Hepatocyte (in vitro differentiated cells): Measurements from ENCODE around the gene REL. TPM values are rescaled to one million over a fixed set of nuclear protein-coding genes. Genes with fewer than 3 reads are reported as not detected.
"Not testable (repeated sequence)": the region's sequence is repeated elsewhere in the genome, so short reads cannot be mapped to it uniquely, and the experiment has no call there.

ENCODE experiments used
- DNase-seq: peaks from one replicate; pipeline ENCODE4 v3.0.0-alpha.2; 2016; ENCODE audit warnings: low spot score
- H2AFZ ChIP-seq: fragments of 200-600 bp; sonication (generic); 2 replicates; pipeline ENCODE4 v1.6.0; 2016; ENCODE audit warnings: antibody characterized with exemption, mild to moderate bottlenecking
- H3K27ac ChIP-seq: fragments of 200-600 bp; sonication (generic); 2 replicates; pipeline ENCODE4 v1.5.1; 2016; ENCODE audit warnings: mild to moderate bottlenecking
- H3K27me3 ChIP-seq: fragments of 200-600 bp; sonication (generic); 2 replicates; pipeline ENCODE4 v1.6.1; 2016
- H3K36me3 ChIP-seq: fragments of 200-600 bp; sonication (generic); replicated peaks from 2 replicates; pipeline ENCODE4 v1.5.1; 2016; ENCODE audit warnings: low read depth; ENCODE audit not compliant: insufficient read depth
- H3K4me1 ChIP-seq: fragments of 200-600 bp; sonication (generic); 2 replicates; pipeline ENCODE4 v1.5.1; 2016; ENCODE audit warnings: mild to moderate bottlenecking, moderate library complexity; ENCODE audit not compliant: insufficient read depth
- H3K4me2 ChIP-seq: fragments of 200-600 bp; sonication (generic); 2 replicates; pipeline ENCODE4 v1.6.0; 2016
- H3K4me3 ChIP-seq: fragments of 200-600 bp; sonication (generic); 2 replicates; pipeline ENCODE4 v1.5.1; 2016; ENCODE audit warnings: mild to moderate bottlenecking
- H3K79me2 ChIP-seq: fragments of 200-600 bp; sonication (generic); 2 replicates; pipeline ENCODE4 v1.6.0; 2017; ENCODE audit warnings: mild to moderate bottlenecking
- H3K9me2 ChIP-seq: fragments of 200-600 bp; sonication (generic); replicated peaks from 2 replicates; pipeline ENCODE4 v1.6.0; 2017; ENCODE audit warnings: mild to moderate bottlenecking; ENCODE audit not compliant: insufficient read depth
- H3K9me3 ChIP-seq: fragments of 200-600 bp; sonication (generic); 2 replicates; pipeline ENCODE4 v1.5.1; 2016; ENCODE audit warnings: low read depth, mild to moderate bottlenecking
- H4K20me1 ChIP-seq: fragments of 200-600 bp; sonication (generic); 2 replicates; pipeline ENCODE4 v1.6.0; 2016; ENCODE audit warnings: mild to moderate bottlenecking; ENCODE audit not compliant: insufficient read depth, poor library complexity, severe bottlenecking
- EZH2 ChIP-seq: fragments of 200-600 bp; sonication (generic); IDR thresholded peaks from 2 replicates; pipeline ENCODE4 v1.6.1; 2016; ENCODE audit warnings: antibody characterized with exemption, mild to moderate bottlenecking, borderline replicate concordance
- EZH2phosphoT487 ChIP-seq: fragments of 200-600 bp; sonication (generic); IDR thresholded peaks from one replicate; pipeline ENCODE4 v1.6.1; 2018; ENCODE audit warnings: antibody characterized with exemption, mild to moderate bottlenecking, low read depth, moderate library complexity; ENCODE audit not compliant: unreplicated experiment, severe bottlenecking
- WGBS: methylation state at CpG from one replicate; pipeline ENCODE4 v1.1.6; 2016; ENCODE audit warnings: low lambda C conversion rate; ENCODE audit errors: missing lambda C conversion rate; 5-methylcytosine and 5-hydroxymethylcytosine counted together
- polyA plus RNA-seq: library from polyadenylated mRNA; unstranded; fragments of >200 nt; fragmentation: Nextera tagmentation; extraction: Ambion mirVana; gene quantifications from 2 replicates; pipeline ENCODE4 v1.2.1, GENCODE V29; 2016
- total RNA-seq: library from RNA; depleted of rRNA; stranded (reverse); fragments of >200 nt; gene quantifications from 2 replicates; pipeline ENCODE4 v1.2.3, GENCODE V29; 2014
- TF ChIP-seq, protein P1 (sequence below): fragments of 200-600 bp; sonication (generic); IDR thresholded peaks from 2 replicates; pipeline ENCODE4 v1.5.1; 2016; ENCODE audit warnings: antibody characterized with exemption, mild to moderate bottlenecking; ENCODE audit not compliant: poor library complexity

The REL gene
- total and polyA plus RNA-seq, 2 experiments from 2014 or later: 4.2 to 12.3 TPM

DNA sequence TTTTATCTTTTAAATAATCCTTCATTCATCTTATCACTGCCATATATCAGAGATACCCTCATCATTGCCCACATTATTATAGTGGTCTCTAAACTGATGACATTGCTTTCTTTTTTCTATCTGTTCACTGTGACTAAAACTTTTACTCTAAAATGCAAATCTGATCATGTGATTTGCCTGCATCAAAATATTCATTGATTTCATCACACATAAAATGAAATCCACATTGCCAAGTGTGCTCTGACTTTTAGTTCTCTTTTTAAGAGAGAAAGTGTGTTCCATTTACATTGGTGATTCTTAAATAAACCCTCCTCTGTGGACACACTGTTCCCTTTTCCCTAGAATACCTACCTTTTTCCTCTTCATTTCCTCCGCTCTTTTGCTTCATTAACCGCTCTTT lies 7.5 kb downstream of the REL start:
- DNase-seq: no peak
- H3K27me3 ChIP-seq: no peaks in the 10 kb centered on the region
- TF ChIP-seq EZH2 (no peak), EZH2phosphoT487 (no peak)
- TF ChIP-seq, protein P1, sequence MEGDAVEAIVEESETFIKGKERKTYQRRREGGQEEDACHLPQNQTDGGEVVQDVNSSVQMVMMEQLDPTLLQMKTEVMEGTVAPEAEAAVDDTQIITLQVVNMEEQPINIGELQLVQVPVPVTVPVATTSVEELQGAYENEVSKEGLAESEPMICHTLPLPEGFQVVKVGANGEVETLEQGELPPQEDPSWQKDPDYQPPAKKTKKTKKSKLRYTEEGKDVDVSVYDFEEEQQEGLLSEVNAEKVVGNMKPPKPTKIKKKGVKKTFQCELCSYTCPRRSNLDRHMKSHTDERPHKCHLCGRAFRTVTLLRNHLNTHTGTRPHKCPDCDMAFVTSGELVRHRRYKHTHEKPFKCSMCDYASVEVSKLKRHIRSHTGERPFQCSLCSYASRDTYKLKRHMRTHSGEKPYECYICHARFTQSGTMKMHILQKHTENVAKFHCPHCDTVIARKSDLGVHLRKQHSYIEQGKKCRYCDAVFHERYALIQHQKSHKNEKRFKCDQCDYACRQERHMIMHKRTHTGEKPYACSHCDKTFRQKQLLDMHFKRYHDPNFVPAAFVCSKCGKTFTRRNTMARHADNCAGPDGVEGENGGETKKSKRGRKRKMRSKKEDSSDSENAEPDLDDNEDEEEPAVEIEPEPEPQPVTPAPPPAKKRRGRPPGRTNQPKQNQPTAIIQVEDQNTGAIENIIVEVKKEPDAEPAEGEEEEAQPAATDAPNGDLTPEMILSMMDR: no peak
- peaks cover 7% of the 10 kb centered on the region for H3K4me1 ChIP-seq
- H2AFZ ChIP-seq: no peak overlapping the region
- no peak overlapping the region for H3K4me2 ChIP-seq
- H3K9me2 ChIP-seq: no peaks in the 10 kb centered on the region
- H3K27ac ChIP-seq: no peak overlapping the region
- H3K4me3 ChIP-seq: no peak overlapping the region
- no peaks in the 10 kb centered on the region for H3K36me3 ChIP-seq
- 92% methylated on average over 2 of the region's 2 CpGs for WGBS
- peaks cover 65% of the 10 kb centered on the region for H3K79me2 ChIP-seq
- no peaks in the 10 kb centered on the region for H3K9me3 ChIP-seq
- H4K20me1 ChIP-seq: peaks cover 8% of the 10 kb centered on the region

DNA sequence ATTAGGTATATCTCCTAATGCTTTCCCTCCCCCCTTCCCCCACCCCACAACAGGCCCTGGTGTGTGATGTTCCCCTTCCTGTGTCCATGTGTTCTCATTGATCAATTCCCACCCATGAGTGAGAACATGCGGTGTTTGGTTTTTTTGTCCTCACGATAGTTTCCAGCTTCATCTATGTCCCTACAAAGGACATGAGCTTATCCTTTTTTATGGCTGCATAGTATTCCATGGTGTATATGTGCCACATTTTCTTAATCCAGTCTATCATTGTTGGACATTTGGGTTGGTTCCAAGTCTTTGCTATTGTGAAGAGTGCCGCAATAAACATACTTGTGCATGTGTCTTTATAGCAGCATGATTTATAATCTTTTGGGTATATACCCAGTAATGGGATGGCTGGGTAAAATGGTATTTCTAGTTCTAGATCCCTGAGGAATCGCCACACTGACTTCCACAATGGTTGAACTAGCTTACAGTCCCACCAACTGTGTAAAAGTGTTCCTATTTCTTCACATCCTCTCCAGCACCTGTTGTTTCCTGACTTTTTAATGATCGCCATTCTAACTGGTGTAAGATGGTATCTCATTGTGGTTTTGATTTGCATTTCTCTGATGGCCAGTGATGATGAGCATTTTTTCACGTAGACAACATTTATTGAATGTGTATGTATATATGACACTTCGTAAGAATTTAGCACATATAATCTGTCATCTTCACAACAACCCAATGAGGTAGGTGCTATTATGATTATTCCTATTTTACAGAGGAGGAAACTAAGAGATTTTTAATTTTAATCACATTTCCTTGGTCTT lies 8.4 kb downstream of the REL start:
- H3K9me2 ChIP-seq, H3K4me1 ChIP-seq, DNase-seq, H3K9me3 ChIP-seq, H3K4me2 ChIP-seq, H3K27ac ChIP-seq, H2AFZ ChIP-seq, H3K27me3 ChIP-seq, H3K4me3 ChIP-seq, H3K36me3 ChIP-seq, H4K20me1 ChIP-seq: not testable (repeated sequence)
- H3K79me2 ChIP-seq: peaks cover 55% of the 10 kb centered on the region
- WGBS: 94% methylated on average over 7 of the region's 7 CpGs

DNA sequence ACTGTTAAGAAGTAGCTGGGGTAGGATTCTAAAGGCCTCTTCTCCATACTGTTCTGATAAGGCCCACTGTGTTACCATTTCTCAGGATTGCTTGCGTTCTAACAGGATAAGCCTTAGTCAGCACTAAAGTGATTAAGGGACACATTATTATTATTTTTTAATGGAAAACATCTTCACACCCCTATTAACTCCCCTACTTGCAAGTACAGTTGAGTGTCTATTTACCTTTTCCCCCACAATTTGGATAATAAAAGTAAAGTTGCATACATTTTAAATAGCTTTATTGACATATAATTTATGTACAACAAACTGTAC lies 9.0 kb downstream of the REL start:
- H3K9me3 ChIP-seq: no peaks in the 10 kb centered on the region
- peaks cover 50% of the 10 kb centered on the region for H3K79me2 ChIP-seq
- no peak overlapping the region for H3K4me2 ChIP-seq
- no peaks in the 10 kb centered on the region for H3K27me3 ChIP-seq
- no peak overlapping the region for H3K27ac ChIP-seq
- WGBS: 100% methylated on average over 1 of the region's 1 CpG
- H2AFZ ChIP-seq: no peak overlapping the region
- DNase-seq: no peak
- H3K4me3 ChIP-seq: no peak overlapping the region
- H3K9me2 ChIP-seq: no peaks in the 10 kb centered on the region
- no peaks in the 10 kb centered on the region for H3K36me3 ChIP-seq
- no peaks in the 10 kb centered on the region for H3K4me1 ChIP-seq
- no peak for TF ChIP-seq EZH2phosphoT487
- no peak for TF ChIP-seq EZH2
- TF ChIP-seq, protein P1: no peak
- H4K20me1 ChIP-seq: no peaks in the 10 kb centered on the region

DNA sequence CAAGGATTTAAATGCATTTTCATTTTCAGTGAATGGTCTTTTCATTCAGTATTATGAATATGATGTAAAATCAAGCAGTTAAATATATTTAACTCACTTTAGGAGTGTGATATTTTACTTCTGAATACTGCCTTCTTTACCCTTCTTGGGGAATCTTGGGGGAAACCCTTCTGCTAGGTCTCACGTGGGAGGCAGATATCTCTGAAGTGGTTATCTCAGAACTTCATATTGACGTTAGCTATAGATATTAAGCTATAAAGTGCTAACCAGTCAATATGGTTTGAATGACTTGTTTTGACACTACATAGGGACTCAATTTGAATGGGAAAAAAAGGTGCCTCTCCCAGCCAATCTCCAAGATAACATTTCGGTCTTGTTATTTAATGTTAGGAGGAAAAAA lies 9.8 kb downstream of the REL start:
- DNase-seq: no peak
- Histone ChIP-seq H3K4me2 (no peak overlapping the region), H3K9me2 (no peaks in the 10 kb centered on the region), H3K79me2 (peaks cover 41% of the 10 kb centered on the region), H3K4me3 (no peak overlapping the region), H3K36me3 (no peaks in the 10 kb centered on the region), H2AFZ (no peak overlapping the region), H4K20me1 (no peaks in the 10 kb centered on the region), H3K27me3 (no peaks in the 10 kb centered on the region), H3K4me1 (no peaks in the 10 kb centered on the region), H3K9me3 (no peaks in the 10 kb centered on the region), H3K27ac (no peak overlapping the region)
- TF ChIP-seq, protein P1: no peak
- TF ChIP-seq EZH2 (no peak), EZH2phosphoT487 (no peak)
- WGBS: 85% methylated on average over 3 of the region's 3 CpGs
